Hematopoietic multipotent progenitor cell treated with erythropoietin and hydrocortisone succinate and interleukin-3 and kit ligand, for 8 days (in vitro differentiated cells): ENCODE data around the gene TFB1M.
"Not testable (repeated sequence)": the region's sequence is repeated elsewhere in the genome, so short reads cannot be mapped to it uniquely, and the experiment has no call there.

Experiments
- DNase-seq: peaks from one replicate; pipeline ENCODE4 v3.0.0-alpha.2; 2015

Gene TFB1M

DNA sequence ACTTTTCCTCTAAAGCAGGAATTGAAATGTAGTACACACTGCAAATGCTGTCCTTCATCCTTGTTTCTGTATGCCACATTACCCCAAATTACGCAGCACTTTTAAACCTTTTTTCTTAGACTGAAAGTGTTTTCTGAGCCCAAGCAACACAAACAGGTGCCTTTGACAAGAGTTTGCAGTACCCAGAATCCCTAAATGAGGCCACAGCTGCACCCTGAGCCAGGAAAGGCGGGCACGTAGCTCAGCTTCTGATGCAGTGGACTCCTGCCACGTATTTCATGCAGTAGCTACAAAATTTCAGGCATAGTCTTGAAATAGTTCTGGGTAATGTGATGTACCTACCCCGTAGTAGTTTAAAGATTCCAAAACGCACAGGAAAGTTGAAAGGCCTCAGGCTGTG, 81.4 kb downstream of the TFB1M start:
- no peak for DNase-seq

DNA sequence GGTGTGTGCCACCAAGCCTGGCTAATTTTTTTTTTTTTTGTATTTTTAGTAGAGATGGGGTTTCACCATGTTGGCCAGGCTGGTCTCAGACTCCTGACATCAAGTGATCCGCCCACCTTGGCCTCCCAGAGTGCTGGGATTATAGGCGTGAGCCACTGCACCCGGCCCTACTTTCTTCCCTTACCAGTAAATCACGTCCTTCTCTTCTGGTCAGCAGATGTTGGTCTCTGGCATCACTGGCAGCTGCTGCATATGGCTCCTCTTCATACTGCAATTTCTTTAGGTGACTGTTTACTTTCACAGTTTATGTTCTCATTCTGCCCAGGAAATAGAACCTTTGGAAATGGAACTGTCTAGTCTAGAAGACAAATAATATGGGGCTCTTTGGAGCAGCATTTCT, 83.3 kb downstream of the TFB1M start:
- DNase-seq, result not testable (repeated sequence)

DNA sequence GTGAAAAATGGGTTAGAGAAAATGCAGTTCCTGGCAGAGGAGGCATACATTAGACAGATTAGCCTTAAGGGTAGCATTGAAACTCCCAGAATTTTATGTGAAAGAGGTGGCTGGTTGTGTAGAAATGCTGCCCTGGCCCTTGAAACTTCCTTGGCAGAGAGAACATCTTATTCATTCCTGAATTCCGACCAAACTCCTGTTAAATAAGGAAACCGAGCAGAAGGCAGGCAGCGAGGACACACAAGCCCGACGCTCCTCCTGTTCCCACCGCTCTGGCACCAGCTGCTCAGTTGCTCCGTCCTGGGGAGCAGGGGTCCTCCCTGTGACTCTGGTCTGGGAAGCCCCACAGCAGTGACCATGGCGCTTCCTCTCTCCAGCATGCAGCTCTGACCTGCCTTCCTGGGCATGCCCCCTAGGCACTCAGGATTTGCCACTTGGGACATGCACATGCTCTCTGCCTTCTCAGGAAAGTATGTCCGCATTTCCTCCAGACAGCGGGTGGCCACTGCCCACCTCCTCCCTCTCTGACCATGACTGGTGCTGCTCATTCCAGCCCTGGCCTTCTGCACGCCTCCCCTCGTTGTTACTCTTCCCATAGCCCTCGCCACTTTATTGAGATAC, 85.6 kb downstream of the TFB1M start:
- DNase-seq, result no peak

DNA sequence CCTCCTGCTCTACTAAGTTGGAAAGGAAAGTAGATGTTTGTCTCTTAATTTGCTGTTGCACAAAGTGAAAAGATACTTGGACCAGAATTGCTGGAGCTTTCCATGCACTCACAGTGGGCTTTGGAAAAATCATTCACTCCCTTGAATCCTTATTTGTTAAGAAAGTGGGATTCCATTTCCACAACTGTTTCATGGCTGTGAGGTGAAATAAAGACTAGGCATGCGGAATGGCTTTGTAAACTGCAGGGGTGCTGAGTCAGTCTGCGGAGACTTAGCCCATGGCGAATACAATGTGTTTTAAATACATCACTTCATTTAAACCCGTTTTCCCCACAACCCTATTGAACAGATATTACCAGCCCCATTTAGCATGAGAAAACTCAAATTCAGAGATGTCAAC, 87.2 kb downstream of the TFB1M start:
- no peak for DNase-seq

DNA sequence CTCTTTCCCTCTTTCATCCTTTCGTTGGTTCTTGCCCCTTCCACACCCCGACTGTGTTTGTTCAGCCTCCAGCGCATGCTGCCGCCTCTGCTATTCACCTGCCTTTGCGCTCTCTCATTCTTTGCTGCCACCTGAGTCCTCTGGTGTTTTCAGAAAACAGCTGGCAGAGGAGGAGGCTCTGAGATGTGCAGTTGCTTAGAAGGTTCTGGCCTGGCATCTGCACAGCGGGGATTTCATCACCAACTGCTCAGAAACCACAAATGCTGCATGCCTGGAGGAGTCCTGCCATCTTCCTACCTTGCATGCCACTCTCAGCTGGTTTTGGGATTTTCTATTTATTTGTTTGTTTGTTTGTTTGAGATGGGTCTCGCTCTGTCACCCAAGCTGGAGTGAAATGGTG, 89.7 kb downstream of the TFB1M start:
- no peak for DNase-seq

DNA sequence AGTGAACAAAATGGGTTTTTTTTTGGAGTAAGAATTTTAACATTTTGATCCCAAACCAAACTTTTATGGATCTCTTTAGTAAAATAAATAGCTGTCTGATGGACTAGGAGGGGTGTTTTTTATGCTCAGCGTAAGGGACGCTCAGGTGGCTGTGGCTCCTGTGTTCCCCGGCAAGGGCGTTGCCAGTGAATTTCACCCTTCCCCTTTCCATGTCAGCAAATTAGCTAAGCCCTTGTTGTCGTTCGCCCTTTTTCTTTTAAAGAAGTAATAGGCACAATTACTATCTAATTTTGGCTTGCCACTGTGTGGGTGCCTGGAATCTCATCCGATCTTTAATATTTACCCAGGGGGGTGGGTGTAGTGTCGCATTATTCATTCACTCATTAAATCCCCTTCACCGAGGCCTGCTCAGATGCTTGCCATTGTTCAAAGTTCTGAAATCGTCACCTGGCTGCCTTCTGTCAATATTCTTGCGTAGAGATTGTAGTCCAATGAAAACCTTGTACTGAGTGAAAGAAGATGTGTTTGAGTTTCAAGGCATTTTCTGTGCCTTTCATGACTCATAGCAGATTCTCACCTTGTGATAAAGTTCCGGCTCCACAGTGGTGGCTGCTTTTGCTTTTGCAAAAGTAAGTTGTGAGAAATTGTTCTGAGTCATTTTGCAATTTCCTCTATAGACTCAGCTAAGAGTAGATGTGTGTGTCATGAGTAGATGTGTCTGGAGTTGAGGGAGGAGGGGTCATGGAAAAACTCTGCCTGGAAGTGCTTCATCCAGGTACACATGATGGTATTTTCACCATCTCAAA, 90.4 kb downstream of the TFB1M start:
- no peak for DNase-seq

DNA sequence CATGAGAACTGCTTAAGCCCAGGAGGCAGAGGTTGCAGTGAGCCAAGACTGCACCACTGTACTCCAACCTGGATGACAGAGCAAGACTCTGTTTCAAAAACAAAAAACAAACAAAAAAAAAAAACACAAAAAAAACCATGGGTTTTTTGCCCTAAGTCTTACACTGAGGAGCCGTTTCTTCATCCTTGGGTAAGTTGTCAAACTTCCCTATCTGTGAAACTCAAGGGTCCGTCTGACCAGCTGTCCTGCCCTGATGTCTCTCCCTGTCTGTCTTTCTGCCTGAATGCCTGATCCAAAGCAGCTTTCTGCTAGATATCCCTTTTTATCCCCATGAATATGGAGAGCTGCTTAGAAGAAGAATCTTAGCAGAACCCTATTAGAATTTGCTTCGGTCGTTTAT, 91.8 kb downstream of the TFB1M start:
- no peak for DNase-seq

DNA sequence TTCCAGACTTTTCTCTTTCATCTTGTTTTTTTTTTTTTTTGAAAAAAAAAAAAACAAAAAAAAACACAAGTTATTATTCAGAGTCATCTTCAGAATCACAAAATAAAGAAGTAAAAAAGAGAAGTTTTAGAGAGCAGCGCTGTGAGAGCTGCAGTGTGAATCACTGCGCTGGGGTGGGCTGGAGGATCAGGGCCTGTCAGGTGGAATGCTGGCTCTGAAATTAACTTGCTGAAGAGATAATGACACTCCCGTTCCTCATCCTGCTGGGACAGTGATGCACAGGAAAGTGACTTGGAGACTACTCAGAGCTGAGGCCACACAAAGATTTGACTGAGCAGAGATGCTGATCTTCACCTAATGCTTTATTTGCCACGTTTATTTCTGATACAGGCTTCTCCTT, 93.2 kb downstream of the TFB1M start:
- no peak for DNase-seq

DNA sequence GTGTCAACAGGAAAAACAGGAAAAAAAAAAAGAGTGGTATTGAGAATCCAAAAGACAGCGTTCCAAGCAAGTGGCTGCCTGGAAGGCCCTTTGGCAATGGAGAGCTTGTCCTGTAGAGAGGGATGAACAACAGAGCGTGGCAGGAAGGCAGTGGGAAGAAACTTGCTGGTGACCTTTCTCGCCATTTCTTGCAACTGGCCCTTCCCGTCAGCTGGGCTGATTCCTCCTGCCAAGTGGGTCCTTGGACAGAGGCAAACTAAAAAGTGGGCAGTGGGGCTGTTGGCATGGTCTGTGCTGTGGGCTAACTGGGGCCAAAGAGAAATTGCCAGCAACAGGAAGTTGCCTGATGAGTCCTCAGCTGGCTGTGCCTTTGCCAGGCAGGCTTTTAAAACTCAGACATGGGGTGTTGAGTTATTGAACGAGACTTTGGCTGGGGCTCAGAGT, 94.4 kb downstream of the TFB1M start:
- DNase-seq, result no peak

DNA sequence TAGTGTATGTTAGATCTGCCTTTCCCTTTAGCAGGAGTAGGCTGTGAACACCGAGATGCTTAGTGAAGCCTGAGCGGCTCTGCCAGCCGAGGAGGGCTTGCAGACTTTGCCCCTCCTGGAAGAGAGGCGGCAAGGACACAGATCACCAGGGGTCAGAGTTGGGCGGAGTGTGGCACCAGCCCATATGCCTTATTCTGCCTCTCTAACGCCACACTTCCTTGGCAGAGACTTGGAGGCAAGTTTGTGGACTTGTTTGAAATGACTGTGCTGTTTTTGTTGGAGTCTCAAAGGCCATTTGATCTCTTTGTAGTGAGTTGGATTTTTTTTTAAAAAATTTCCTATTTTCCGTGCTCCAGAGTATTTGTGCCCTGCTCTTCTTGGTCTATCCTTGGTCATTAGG, 95.0 kb downstream of the TFB1M start:
- no peak for DNase-seq

DNA sequence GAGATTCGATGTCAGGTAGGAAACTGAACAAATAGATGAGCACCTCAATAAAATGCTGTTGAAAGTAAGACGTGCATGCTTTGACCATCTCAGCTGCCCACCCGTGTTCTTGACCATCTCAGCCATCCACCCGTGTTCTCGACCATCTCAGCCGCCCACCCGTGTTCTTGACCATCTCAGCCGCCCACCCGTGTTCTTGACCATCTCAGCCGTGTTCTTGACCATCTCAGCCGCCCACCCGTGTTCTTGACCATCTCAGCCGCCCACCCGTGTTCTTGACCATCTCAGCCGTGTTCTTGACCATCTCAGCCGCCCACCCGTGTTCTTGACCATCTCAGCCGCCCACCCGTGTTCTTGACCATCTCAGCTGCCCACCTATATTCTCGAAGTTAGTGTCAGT, 95.6 kb downstream of the TFB1M start:
- DNase-seq, result not testable (repeated sequence)

DNA sequence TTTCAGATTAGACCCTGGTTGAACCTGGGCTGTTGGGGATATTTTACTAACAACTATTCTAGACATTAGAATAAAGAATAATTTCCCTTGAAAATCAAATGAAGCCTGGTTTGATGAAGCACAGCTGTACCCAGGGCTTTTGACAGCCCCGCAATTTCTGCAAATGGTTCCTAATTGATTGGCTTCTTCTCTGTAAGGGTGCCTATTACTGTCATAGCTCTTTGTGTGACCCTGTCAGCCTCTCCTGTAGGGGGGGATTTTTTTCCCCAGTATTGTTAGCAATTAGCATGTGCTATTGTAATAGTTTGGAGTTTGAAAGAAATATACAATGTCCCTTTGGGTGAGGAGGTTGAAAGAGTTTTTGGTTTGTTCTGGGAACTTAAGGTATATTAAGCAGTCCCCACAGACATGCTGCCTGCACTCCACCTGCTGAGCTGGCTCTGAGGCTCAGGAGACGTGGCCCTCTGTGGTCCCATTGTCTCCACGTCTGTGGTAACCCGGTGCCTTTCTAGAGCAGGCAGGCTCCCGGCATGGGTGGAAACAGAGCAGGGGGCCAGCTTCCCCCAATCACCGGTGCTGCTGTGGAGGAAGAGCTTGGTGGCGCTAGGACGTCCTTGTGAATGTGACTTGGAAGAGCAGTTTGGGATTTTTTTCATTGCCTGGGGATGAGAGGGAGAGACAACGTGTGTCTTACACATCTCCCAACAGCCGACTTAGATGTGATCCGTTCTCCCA, 97.8 kb downstream of the TFB1M start:
- DNase-seq, result no peak

DNA sequence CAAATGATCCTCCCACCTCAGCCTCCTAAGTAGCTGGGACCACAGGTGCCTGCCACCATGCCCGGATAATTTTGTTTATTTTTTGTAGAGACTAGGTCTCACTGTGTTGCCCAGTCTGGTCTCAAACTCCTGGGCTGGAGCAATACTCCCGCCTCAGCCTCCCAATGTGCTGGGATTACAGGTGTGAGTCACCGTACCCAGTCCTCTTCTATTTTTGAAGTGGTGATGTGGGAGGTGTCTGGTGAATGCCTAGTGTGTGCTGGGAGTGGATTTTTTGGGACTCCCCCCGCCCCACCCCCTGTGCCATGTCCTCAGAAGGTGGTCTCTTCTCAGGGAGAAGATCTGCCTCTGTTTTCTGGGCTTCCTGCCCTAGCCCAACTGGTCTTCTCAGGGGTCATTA, 98.4 kb downstream of the TFB1M start:
- DNase-seq, result no peak

DNA sequence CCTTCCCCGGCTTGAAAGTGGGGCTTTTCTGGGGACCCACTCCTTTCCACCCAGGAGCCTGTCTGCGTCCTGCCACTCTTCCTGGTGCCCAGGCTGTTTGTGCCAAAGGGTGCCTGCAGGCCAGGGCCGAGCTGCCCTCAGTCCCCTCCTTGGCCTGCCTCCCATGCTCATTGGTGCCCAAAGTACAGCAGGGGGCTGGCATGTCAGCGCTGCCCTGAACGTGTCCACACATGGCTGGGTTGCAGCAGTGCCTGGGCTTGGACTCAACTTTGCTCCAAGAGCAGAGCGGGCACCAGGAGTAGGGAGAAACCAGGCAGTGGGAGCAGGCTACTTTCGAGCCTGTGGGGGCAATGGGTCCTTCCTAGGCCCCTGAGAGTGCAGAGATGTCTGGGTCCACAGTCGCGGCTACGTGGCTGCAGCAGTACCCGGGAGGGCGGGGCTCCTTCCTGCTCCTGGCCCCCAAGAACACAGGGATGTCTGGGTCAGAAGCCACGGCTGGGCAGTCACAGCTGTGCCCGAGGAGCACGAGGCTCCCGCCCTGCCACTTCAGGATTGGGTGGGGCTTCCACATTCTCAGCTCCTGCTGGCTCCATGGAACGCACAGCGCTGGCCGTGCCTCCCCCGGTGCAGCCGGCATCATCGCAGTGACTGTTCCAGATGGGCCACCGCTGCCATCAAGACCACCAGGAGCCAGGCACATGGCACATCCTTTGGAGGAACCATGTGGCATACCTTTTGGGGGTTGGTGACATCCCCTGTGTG, 100.5 kb downstream of the TFB1M start:
- no peak for DNase-seq

DNA sequence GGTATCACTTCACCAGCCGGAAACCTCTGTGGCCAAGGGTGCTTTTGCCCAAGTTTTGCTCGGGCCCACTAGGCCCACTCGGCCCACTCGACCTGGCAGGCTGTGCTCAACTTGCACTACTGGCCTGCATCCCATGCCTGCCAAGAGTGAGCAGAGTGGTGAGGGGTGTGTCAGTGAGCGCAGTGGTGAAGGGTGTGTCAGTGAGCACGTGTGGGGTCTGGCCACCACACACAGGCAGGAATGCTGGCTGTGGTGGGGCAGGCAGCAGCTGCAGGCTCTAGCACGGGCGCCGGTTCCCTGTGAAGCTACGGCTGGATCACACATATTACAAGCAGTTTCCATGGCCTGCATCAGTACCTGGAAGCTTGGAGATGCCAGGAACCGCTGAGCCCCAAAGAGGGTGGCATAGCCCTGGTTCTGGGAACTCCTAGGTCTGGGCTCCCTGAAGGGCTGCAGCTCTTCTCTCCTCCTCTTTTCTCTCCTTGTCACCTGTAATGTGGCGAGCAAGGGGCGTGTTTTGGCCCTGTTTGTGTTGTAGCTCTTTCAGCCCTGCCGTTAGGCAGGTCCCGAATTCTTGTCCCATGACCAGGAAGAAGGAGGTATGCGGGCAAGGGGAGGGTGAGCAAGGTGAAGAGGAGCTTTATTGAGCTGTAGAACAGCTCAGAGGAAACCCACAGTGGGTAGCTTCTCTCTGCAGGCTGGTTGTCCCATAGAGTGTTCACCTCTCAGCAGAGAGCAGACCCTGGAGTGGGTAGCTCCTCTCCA, 101.5 kb downstream of the TFB1M start:
- DNase-seq, result no peak

DNA sequence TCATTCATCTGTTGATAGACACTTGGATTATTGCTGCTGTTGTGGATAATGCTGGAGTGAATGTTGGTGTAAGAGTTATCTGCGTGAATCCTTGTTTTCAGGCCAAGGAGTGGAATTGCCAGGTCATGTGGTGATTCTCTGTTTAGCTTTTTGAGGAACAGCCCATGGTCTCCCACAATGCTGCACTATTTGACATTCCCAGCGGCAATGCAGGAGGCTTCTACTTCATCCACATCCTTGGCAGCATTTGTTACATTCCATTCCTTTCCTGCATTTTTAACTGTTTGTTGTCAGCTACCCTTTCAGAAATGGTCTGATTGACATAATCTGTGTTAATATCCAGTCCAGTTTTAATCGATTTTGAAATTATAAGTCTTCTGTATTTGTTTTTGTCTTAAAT, 102.2 kb downstream of the TFB1M start:
- no peak for DNase-seq

DNA sequence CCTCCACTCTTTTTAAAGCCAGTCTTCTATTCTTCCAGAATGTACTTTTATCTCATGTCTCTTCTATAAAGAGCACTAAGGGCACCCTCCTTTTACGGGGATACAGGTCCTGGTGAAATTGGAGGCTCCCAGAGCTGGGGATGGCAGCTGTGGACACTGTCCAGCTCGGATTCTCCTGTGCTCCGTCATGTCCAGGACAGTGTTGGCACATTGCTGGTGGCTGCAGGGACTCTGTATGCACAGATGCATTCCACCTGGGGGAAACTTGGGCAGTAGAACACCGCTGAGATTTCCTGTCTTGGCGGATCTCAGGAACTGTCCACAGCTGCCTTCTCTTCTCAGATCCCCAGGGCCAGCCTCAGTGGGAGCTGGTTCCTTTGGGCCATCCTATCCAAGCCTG, 107.1 kb downstream of the TFB1M start:
- DNase-seq, result no peak
